HG02798 (cell line): Measurements from ENCODE around the gene ACOT7.
"Not testable (repeated sequence)": the region's sequence is repeated elsewhere in the genome, so short reads cannot be mapped to it uniquely, and the experiment has no call there.

ENCODE experiments used
- ATAC-seq: cut with Tn5 transposase; IDR thresholded peaks from one replicate; pipeline ENCODE4 v1.9.1; 2021; ENCODE audit warnings: mild to moderate bottlenecking; ENCODE audit not compliant: unreplicated experiment, poor library complexity

ACOT7 gene

DNA sequence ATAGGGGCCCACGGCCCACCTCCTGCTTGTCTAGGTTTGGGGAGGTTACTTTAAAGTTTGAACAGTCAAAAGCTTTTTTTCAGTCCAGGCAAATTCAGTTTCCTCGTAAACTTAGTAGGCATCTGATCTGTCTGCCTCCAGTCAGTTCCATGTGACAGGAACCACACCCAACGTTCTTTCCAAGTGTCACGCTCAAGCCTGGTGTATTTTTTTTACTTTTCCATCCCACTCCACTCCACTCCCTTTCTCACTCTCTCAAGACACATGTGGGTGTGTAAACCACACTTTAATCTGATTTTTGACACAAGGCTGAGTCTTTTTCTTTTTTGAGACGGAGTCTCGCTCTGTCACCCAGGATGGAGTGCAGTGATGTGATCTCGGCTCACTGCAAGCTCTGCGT lies 72.4 kb downstream of the ACOT7 start:
- no peak for ATAC-seq

DNA sequence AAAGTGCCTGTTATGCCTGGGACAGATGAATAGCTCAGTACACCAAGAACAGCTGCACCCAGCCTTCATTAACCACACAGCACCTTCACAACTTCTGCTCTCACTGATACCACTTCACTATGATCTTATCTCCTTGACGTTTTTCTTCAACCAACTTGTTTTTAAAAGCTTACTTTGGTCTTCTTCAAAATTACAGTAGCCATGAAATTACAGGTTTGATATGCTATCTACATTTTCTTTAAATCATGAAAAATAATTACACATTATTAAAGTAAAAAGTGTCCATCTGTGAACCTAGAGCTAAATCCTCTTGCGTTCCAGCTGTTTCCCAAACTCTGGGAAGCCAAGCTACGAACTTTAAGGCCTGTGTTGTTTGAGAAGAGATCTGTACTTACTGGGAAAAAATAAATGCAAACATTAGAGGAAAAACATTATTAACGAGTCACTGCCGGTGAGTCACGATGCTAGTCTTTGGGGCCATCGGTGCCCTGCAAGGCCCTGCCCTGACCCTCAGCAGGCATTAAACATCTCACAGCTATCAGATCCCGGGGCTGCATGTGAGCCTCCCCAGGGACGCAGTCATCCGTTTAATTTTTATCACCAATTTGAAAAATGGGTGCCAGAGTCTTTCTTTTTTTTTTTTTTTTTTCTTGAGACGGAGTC lies 76.3 kb downstream of the ACOT7 start:
- ATAC-seq = no peak

DNA sequence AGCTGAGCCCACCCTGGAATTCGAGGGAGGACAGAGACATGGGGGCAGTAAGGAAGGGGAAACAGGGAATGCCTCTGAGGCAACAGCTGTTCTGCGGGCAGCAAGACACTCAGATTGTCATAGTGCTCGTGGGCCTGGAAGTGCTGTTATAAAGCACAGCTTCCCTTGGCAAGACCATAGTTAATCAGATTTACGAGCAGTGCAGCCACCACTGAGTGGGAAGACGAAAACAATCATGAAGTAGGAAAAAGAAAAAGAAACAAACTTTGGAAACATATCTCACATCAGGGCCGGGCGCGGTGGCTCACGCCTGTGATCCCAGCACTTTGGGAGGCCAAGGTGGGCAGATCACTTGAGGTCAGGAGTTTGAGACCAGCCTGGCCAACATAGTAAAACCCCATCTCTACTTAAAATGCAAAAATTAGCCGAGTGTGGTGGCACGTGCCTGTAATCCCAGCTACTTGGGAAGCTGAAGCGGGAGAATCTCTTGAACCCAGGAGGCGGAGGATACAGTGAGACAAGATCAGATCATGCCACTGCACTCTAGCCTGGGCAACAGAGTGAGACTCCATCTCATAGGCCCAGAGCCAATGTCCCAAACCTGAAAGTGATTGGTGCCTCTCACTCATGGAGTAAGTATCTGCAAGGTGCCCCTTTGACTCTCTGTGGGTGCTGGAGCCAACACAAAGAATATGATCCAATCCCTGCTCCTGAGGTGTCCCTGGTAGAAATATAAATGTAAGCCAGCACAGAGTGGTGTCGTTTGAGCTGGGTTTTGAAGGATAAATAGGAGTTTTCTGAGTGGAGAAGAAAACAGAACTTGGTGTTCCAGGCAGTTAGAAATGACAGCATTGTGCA lies 77.1 kb downstream of the ACOT7 start:
- no peak for ATAC-seq

DNA sequence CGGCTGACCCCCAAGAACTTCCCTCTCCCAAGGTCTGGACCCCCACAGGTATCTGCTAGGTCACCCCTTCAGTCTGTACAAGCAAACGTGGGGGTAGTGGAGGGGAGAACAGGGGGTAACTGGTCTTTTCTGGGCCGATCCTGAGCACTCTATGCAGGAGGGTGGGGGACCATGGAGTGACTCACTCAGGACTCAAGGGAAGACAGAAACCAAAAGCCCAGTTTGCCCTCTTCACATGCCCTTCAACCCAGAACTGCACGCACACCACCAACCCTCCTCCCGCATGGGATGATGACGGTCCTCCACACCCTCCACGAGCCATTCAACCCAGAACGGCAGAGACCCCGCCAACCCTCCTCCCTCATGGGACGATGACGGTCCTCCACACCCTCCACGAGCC lies 79.1 kb downstream of the ACOT7 start:
- ATAC-seq = no peak

DNA sequence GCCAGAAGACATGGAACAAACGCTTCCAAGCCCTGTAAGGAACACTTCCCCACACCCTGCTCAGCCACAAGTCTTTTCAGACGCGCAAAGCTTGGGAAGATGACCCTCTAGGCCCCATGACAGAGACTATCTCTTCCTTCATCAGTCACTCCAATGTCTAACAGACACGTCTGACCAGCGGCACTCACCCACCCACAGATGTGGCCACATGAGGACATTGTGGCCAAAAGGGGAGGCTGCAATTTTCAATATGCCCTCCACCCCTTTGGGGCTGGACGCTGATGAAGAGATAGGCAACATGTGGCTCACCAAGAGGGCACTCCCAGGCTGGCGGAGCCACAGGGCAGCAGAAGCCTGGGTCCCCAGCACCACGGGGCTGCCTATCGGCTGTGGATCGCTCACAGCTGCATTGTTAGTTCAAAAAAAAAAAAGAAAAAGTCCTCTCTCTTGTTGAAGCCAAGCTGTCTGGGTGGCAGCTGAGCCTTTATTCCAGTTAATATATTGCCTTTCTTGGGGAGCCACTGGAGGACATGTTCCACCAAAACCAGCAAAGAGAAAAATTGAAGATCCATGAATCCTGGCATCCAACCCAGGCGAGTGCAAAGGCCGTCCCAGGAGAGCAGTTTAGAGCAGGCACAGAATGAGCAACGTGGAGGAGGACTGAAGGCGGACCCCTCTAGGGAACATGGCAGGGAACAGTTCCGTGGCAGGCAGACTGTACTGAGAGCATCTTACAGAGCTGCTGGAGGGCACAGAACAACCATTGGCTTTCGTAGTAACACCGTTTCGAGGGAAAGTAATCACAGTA lies 80.0 kb downstream of the ACOT7 start:
- ATAC-seq = no peak

DNA sequence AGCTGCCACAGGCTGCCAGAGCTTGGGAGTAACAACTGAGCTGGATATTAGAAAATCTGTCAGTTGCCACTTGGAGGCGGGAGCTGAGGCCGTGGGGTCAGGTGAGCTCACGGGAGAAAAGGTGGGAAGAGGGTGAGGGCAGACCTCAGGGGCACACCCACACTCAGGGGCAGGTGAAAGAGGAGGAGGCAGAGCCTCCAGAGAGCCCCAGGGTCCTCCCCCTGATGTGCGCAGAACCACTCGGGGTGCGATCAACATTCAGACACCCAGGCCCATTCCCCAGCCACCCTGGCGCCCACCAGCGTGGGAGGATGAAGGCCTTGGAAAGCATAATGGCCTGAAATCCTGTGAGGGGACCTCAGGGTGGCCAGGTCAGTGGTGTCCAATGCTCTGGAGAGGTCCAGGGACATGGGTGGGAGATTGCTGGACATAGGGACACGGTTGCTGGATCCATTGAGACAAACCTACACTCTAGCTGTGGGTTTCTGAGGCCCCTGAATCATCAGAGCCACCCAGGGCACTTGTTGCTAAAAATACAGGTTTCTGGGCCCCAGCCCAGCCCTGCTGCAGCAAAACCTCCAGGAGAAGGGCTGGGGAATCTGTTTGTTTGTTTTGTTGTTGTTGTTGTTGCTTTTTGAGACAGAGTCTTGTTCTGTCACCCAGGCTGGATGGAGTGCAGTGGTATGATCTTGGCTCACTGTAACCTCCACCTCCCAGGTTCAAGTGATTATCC lies 83.3 kb downstream of the ACOT7 start:
- no peak for ATAC-seq

DNA sequence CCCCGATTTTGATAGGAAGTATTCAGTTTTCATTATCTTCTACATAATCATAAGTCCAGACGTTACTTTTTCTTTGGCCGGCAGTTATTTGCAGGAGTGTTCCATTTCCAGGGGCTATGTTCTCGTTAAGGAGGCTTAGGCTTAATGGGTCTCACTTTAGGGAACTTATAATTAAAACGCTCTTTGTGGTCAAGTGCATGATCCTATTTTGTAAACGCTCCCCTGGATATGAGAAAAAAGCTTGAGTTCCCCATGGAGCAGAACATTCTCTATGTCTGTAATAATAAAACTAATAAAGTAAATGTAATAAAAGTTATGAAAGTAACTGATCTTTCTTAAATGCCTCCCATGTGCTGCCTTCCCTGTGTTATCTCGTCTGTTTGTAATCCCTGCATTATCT lies 84.0 kb downstream of the ACOT7 start:
- ATAC-seq = no peak

DNA sequence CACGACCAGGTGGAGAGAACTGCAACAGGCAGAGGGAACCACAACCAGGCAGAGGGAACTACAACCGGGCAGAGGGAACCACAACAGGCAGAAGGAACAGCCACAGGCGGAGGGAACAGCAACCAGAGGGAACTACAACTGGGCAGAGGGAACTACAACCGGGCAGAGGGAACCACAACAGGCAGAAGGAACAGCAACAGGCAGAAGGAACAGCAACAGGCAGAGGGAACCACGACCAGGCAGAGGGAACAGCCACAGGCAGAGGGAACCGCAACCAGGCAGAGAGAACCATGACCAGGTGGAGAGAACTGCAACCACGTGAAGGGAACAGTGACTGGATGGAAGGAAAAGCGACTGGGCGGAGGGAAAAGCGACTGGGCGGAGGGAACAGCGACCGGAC lies 85.1 kb downstream of the ACOT7 start:
- ATAC-seq = no peak

DNA sequence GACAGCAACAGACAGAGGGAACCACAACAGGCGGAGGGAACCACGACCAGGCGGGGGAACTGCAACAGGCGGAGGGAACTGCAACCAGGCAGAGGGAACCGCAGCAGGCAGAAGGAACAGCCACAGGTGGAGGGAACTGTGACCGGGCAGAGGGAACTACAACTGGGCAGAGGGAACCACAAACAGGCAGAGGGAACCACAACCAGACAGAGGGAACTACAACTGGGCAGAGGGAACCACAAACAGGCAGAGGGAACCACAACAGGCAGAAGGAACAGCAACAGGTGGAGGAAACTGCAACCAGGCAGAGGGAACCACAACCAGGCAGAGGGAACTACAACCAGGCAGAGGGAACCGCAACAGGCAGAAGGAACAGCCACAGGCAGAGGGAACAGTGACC lies 85.9 kb downstream of the ACOT7 start:
- ATAC-seq = not testable (repeated sequence)

DNA sequence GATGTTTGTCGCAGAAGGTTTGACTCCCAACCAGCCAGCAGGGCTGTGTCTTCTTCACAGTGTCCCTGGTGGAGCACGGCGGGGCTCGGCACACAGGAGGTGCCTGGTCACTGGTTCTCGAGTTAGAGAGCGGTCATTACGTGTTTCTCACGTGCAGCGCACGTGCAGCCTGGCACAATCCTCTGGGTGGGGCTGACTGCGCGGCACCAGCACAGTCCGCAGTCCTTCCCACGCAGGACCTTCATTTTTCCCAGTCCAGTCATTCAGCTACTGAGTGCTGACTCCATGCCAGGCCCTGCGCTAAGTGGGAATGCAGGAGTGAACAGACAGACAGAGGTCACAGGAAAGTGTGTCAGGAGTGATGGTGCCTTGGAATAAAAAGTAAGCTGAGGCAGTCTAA lies 86.5 kb downstream of the ACOT7 start:
- ATAC-seq = no peak

DNA sequence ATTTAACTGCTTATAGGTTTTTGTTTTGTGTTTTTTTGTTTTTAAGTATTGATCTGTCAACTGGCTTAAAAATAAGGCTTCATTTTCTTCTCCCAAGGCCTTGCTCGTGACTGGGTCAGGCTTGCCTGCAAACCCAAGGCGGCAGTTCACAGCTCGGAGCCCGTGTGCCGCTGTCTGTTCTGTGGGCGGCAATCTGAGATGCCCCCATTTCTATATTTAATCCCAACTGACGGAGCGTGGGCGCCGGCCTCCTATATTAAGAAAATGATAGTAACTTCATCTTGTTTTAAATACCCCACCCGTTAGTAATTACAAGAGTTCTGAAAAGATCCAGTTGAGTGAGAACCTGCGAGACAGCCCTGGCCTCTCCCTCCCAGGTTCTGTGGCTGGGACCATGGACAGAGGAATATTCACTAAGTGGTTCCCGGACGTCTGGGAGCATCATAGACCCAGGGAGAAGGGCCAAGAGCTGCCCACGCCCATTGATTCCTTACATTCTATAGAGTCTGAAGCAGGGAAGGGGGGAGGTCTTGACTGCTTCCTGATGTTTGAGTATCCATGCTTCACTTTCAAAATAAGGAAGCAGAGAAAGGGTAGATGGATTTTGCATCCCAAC lies 90.1 kb downstream of the ACOT7 start:
- no peak for ATAC-seq

DNA sequence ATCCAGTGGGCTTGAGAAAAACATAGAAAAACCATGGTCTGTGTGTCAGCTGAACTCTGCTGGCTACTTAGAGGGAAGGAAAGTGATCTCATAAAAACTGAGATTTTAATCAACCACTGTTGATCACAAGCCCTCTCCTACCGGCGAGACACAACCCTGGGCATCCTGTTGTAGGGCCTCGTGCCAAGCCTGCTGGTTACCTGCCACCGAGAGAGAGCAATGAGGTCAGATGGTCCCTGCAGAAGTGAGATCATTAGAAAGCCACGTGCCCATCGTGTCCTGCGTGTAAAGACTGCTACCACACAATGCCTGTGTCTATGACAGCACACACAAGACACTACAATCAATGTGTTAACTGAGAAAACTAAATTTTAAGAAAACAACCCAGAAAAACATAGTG lies 91.0 kb downstream of the ACOT7 start:
- no peak for ATAC-seq

DNA sequence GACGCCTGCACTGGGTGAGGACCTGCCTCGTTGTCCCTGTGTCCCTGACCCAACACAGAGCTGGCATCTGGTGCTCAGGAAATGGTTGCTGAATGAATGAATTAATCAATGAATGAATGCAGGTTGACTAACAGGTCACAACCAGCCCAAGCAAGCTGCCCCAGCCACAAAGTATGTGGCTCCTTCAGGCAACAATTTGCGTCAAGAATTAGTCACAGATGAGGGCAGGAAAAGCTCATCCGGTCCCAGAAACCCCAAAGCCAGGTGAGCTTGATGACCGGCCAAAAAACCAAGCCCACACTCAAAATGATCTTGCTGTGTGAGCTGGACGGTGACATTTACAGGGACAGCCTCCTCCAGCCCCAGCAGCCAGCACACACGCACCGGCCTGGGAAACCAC lies 92.0 kb downstream of the ACOT7 start:
- no peak for ATAC-seq

DNA sequence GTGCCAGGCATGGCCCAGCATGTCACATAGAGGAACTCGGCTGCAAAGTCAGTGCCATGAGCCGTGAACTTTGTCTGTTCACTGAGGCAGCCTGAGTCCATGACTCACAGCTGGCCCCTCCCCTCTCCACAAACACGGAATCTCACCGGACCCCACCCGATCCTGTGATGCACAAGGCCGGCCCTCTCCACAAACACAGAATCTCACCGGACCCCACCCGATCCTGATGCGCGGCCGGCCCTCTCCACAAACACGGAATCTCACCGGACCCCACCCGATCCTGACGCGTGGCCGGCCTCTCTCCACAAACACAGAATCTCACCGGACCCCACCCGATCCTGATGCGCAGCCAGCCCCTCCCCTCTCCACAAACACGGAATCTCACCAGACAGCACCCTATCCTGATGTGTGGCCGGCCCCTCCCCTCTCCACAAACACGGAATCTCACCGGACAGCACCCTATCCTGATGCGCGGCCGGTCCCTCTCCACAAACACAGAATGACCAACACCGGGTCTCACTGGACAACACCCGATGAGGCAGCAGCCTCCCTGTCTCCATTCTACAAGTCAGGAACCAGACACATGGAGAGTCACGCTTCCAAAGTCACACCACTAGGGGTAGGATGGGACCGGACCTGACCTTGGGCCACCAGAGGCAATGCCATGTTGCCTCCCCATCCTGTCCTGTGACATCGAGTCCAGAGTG lies 93.1 kb downstream of the ACOT7 start:
- ATAC-seq = no peak

DNA sequence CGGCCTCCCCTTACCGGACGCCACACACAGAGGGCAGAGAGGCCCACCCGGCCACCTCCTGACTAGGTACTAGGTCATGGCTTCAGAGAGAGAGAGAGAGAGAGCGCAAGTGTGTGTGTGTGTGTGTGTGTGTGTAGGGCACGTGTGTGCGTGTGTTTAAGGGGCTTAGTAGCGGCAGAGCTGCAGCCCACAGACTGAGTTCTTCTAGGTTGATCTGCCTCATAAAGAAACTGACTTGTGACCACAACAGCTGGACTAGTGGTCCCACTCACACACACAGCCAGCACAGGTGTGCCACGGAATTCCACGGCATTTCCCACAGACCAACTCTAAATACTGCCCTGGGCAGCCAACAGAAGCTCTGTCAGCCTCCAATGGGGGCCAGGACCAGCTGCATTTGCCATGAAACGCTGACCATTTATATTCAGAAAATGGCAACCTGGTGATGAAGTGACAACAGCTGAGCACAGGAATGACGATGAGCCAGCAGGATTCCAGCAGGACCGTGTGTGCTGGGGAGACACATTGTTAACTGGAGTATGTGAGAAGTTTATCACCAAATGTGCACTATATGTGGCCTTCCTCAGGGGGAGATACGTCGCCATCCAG lies 93.9 kb downstream of the ACOT7 start:
- ATAC-seq = no peak

DNA sequence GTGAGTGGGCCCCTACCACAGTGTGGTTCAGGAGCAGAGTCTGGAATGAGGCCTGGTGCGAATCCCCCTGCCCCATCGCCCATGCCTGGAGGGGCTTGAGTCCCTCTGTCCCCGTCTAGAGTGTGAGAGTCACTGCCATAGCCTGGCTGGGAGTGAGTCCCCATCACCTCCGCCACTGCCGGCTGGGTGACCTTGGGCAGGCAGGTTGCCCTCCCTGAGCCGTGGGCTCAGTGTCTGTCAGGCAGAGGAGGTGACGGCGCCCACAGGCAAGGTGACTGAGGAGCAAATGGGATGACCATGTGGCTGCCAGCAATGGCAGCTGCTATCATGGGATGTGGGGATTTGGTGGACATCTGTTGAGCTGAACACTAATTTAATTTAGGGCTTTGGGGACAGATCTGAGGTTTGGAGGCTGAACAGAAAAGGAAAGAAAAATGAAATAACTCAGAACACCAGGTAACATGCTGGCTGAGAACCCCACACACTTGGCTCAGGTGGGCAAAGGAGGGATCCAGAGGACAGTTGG lies 94.6 kb downstream of the ACOT7 start:
- no peak for ATAC-seq

DNA sequence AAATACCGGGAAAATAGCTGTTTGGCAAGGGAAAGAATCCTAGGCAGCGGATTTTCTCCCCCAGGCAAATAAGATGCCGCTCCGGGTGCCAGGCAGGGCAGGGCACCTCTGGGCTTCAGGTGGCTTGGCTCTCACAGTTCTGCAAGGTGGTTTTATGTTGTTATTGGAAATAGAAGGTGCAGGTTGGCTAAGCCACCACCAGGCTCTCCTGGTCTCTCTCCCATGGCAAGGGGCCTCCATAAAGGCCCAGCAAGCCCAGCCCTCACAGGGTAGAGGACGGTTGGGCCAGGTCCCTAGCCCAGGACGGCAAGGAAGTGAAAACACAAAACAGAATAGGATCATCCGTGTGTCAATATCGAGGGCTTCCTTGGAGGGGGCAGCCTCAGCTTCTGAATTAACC lies 95.0 kb downstream of the ACOT7 start:
- ATAC-seq = no peak

DNA sequence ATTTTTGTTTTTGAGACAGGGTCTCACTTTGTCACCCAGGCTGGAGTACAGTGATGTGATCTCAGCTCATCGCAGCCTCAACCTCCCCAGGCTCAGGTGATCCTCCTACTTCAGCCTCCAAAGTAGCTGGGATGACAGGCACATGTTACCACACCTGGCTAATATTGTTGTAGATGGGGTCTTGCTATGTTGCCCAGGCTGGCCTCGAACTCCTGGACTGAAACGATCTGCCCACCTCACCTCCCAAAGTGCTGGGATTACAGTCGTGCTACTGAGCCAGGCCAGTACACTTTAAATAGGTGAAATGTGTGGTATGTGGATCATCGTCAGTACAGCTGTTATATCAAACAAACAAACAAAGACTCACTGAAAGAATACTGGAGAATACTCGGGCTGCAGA lies 97.7 kb downstream of the ACOT7 start:
- ATAC-seq = no peak
